Measurements from ENCODE around the gene NOL12. TPM values are rescaled to one million over a fixed set of nuclear protein-coding genes. Genes with fewer than 3 reads are reported as not detected.

The NOL12 gene
- total RNA-seq, 1 experiment from 2014 or later = 32.9 TPM

DNA sequence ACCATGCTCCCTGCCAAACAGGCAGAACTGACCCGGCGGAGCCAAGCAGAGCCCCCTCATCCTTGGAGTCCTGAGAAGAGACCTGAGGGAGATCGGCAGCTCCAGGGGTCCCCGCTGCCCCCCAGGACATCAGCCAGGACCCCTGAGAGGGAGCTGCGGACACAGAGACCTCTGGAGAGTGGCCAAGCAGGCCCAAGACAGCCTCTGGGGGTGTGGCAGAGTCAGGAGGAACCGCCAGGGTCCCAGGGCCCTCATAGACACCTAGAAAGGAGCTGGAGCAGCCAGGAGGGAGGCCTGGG is 48.2 kb downstream of the NOL12 start:
- H3K9ac ChIP-seq (ENCODE audit: low read length) = no peak overlapping the region
- no peaks in the 10 kb centered on the region for H3K4me1 ChIP-seq (ENCODE audit: insufficient read depth, low read length)
- H3K27me3 ChIP-seq (ENCODE audit: low read length) = no peaks in the 10 kb centered on the region
- DNase-seq (no peak), ATAC-seq (no peak)
- no peak overlapping the region for H3K4me2 ChIP-seq (ENCODE audit: low read length)
- POLR2A ChIA-PET (ENCODE audit: unreplicated experiment) = no interaction called here
- BruUV-seq (replicated peaks) = no TSS peak
- H3K27ac ChIP-seq (ENCODE audit: low read length) = no peak overlapping the region
- no peaks in the 10 kb centered on the region for H4K20me1 ChIP-seq (ENCODE audit: low read length)
- no peaks in the 10 kb centered on the region for H3F3A ChIP-seq (ENCODE audit: low read length, unreplicated experiment)
- H3K79me2 ChIP-seq (ENCODE audit: low read length) = no peaks in the 10 kb centered on the region
- H3K9me2 ChIP-seq (replicated peaks; ENCODE audit: low read length) = no peaks in the 10 kb centered on the region
- H3K4me3 ChIP-seq (ENCODE audit: low read length) = no peak overlapping the region
- CTCF ChIA-PET = no interaction called here
- H3K9me3 ChIP-seq (ENCODE audit: low read length) = no peaks in the 10 kb centered on the region
- intact Hi-C loops (cut with micrococcal nuclease) = no loop called here
- no peak overlapping the region for H2AFZ ChIP-seq (ENCODE audit: low read length)
- TF ChIP-seq EZH2phosphoT487 (IDR thresholded peaks at IDR 0.05; ENCODE audit: borderline replicate concordance, low read length) = no peak
- TF ChIP-seq EZH2 (IDR thresholded peaks at IDR 0.05; ENCODE audit: low read length, unreplicated experiment) = no peak
- TF ChIP-seq, protein P1, sequence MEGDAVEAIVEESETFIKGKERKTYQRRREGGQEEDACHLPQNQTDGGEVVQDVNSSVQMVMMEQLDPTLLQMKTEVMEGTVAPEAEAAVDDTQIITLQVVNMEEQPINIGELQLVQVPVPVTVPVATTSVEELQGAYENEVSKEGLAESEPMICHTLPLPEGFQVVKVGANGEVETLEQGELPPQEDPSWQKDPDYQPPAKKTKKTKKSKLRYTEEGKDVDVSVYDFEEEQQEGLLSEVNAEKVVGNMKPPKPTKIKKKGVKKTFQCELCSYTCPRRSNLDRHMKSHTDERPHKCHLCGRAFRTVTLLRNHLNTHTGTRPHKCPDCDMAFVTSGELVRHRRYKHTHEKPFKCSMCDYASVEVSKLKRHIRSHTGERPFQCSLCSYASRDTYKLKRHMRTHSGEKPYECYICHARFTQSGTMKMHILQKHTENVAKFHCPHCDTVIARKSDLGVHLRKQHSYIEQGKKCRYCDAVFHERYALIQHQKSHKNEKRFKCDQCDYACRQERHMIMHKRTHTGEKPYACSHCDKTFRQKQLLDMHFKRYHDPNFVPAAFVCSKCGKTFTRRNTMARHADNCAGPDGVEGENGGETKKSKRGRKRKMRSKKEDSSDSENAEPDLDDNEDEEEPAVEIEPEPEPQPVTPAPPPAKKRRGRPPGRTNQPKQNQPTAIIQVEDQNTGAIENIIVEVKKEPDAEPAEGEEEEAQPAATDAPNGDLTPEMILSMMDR (conservative IDR thresholded peaks at IDR 0.05; ENCODE audit: low read depth, low read length) = no peak
- no peaks in the 10 kb centered on the region for H3K36me3 ChIP-seq (ENCODE audit: low read depth, low read length)

- intact Hi-C loops (cut with micrococcal nuclease) = no loop called here
- Histone ChIP-seq H3K36me3 (ENCODE audit: low read depth, low read length) (no peaks in the 10 kb centered on the region), H3K9me3 (ENCODE audit: low read length) (no peaks in the 10 kb centered on the region), H3K9ac (ENCODE audit: low read length) (no peak overlapping the region), H3F3A (ENCODE audit: low read length, unreplicated experiment) (no peaks in the 10 kb centered on the region), H3K4me3 (ENCODE audit: low read length) (no peak overlapping the region), H3K9me2 (replicated peaks; ENCODE audit: low read length) (no peaks in the 10 kb centered on the region), H3K79me2 (ENCODE audit: low read length) (no peaks in the 10 kb centered on the region), H3K27ac (ENCODE audit: low read length) (no peak overlapping the region), H2AFZ (ENCODE audit: low read length) (no peak overlapping the region), H3K4me2 (ENCODE audit: low read length) (no peak overlapping the region), H3K4me1 (ENCODE audit: insufficient read depth, low read length) (no peaks in the 10 kb centered on the region), H3K27me3 (ENCODE audit: low read length) (no peaks in the 10 kb centered on the region), H4K20me1 (ENCODE audit: low read length) (no peaks in the 10 kb centered on the region)
- ATAC-seq (peak; percentile 85), DNase-seq (no peak)
- POLR2A ChIA-PET (ENCODE audit: unreplicated experiment) = no interaction called here
- CTCF ChIA-PET = no interaction called here
- no peak for TF ChIP-seq EZH2phosphoT487 (IDR thresholded peaks at IDR 0.05; ENCODE audit: borderline replicate concordance, low read length)
- TF ChIP-seq, protein P1 (conservative IDR thresholded peaks at IDR 0.05; ENCODE audit: low read depth, low read length) = no peak; the same call in 1 of the 2 replicates
- TF ChIP-seq EZH2 (IDR thresholded peaks at IDR 0.05; ENCODE audit: low read length, unreplicated experiment) = no peak
- no TSS peak for BruUV-seq (replicated peaks)
Measured at GRCh38 chr22:37734964-37735451, 48.9 kb downstream of the NOL12 start.

GRCh38 chr22:37739035-37739434 is 52.9 kb downstream of the NOL12 start:
- Histone ChIP-seq H3K4me2 (ENCODE audit: low read length) (no peak overlapping the region), H3K4me3 (ENCODE audit: low read length) (no peak overlapping the region), H3K36me3 (ENCODE audit: low read depth, low read length) (no peaks in the 10 kb centered on the region), H4K20me1 (ENCODE audit: low read length) (no peaks in the 10 kb centered on the region), H2AFZ (ENCODE audit: low read length) (no peak overlapping the region), H3K9ac (ENCODE audit: low read length) (no peak overlapping the region), H3K4me1 (ENCODE audit: insufficient read depth, low read length) (peaks cover 22% of the 10 kb centered on the region), H3F3A (ENCODE audit: low read length, unreplicated experiment) (no peaks in the 10 kb centered on the region), H3K9me3 (ENCODE audit: low read length) (no peaks in the 10 kb centered on the region), H3K27ac (ENCODE audit: low read length) (no peak overlapping the region), H3K79me2 (ENCODE audit: low read length) (no peaks in the 10 kb centered on the region), H3K27me3 (ENCODE audit: low read length) (no peaks in the 10 kb centered on the region), H3K9me2 (replicated peaks; ENCODE audit: low read length) (no peaks in the 10 kb centered on the region)
- no peak for ATAC-seq
- BruUV-seq (replicated peaks) = no TSS peak
- ChIA-PET POLR2A (ENCODE audit: unreplicated experiment) (no interaction called here), CTCF (no interaction called here)
- DNase-seq = no peak
- TF ChIP-seq EZH2 (IDR thresholded peaks at IDR 0.05; ENCODE audit: low read length, unreplicated experiment) = no peak
- intact Hi-C loops (cut with micrococcal nuclease) = no loop called here

Measured in PC-3 (cell line).